HL-60/S4 treated with phorbol 12-myristate 13-acetate at 8.2 ng/mL for 4 days and 3 days (cell line): Measurements from ENCODE around the gene GPR87.

Source experiments
- in situ Hi-C: fragments of 300-500 bp; cut with MboI; formaldehyde crosslinking; loops from 2 replicates; pipeline ENCODE4 v1.15.0; 2022; ENCODE audit warnings: low sequenced_read_pairs

Gene GPR87

DNA sequence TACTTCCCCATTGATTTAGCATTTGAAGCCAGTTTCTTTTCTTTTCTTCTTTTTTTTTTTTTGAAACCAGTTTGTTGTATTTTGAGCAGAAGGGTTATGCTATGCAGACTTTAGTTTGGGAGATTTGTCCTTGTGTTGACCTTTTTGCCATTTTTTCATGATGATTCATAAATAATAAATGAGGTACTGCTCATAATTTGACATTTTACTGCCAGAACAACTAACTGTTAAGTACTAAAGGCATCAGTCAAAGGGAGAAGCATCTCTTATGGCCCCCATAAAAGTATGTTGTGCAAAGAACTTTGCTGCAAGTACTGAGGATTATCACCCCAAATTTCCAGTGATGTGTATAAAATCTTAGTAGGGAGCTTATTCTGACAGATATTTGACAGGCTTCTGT, 1.7 kb upstream of the GPR87 start:
- in situ Hi-C loops, result no loop called here

DNA sequence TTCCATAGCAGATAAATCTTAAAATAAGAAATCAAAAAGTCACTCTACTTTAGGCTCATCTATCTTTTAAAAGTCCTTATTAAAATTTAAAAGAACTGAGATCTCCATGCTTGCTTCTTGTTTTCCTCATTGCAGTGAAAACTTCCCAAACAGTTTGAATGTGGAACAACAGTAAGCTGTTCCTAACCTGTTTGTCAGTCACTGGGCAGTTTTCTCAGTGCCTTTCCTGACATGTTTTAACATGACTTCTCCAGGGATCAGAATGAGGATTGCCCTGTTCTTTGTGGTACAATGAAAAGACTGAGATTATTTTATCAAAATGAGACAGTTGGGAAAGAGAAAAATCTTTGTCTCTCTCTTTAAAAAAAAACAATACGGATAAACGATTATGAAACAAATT, 774 bp downstream of the GPR87 start:
- in situ Hi-C loops, result no loop called here

DNA sequence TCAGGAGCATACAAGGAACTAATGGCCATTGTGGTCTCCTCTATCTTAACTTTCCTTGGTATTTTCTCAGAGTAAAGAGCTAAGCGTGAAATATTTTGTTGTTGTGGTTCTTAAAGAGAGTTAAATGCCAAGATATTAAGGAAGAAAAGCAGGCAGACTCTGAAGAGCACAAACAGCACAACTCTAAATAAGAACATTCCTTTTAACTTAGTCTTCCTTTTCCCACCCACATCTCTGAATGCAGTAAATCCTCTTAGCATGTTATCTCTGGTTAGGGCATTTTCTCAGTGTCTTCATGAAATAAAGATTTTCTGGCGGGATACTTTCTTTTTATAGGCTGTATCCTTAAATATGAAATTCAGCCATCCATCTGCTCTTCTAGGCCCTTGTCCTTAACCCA, 1.5 kb downstream of the GPR87 start:
- in situ Hi-C loops, result no loop called here

DNA sequence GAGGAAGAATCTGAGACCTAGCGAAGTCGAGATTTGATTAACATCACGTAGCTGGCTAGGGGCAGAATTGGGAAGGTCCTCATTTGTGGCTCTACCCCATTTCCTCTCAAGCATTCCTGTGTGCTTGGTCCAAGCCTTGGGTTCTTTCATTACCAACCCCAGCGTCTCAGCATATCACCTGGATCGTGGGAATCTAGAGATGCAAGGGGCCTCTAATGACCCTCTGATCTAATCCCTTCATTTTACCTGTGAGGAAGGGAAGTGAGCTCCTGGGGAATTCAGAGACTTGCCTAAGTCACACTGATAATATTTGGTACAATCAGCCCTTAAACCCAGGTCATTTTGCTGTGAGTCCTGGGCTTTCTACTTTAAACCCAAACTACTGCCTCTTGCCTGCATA, 2.0 kb downstream of the GPR87 start:
- in situ Hi-C loops, result no loop called here

DNA sequence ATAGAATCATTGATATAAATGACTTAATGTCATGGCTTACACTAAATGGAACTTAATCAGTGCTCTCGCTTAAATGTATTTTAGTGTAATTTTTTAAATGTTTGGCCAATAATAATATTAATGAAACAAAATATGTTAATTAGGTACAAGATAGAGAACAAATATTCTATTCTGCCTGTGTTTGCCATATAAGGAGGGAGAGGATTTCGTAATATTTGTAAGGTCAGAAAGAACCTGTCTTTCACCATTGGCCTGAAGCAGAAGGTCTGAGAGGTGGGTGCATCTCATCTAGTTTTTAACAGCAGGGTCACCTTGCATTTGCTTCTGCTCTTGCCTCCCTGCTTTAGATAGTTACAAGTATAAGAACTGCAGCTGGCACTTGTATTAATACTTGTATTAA, 2.5 kb downstream of the GPR87 start:
- in situ Hi-C loops, result no loop called here

DNA sequence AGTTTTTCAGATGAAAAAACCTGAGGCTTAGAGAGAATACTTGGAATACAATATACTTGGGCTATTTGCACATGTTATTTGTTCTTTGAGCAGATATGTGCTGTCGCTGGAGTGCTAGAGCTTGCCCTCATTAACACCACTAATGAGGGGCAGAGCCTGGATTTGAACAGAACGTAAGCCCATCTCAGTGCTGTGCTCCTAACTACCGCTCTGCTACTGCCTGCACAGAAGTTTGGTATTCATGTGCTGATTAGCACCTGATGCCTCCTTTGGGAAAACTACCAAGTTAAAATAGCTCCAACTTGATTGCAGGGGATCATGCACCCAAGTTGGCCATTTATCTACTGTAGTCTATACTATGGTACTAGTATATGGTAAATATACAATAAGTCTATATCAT, 3.6 kb downstream of the GPR87 start:
- in situ Hi-C loops, result no loop called here

DNA sequence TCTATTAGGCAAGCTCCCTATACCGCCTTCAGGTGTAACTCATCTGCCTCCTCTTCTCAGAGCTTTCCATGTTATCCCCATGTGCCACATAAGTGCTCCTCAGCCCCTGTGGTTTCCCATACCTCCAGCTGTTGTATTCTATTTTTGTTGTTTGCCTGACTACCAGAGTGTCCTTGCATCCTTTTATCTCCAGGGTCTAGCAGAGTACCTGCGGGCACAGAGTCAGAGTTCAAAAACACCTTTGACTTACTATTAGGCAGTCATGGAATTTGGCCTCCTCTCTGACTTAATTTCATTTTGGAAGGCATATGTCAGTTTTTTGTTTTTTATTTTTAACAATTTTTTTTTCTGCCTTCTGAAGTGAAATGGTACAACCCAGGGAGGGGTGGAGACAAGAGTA, 7.1 kb downstream of the GPR87 start:
- in situ Hi-C loops, result no loop called here

DNA sequence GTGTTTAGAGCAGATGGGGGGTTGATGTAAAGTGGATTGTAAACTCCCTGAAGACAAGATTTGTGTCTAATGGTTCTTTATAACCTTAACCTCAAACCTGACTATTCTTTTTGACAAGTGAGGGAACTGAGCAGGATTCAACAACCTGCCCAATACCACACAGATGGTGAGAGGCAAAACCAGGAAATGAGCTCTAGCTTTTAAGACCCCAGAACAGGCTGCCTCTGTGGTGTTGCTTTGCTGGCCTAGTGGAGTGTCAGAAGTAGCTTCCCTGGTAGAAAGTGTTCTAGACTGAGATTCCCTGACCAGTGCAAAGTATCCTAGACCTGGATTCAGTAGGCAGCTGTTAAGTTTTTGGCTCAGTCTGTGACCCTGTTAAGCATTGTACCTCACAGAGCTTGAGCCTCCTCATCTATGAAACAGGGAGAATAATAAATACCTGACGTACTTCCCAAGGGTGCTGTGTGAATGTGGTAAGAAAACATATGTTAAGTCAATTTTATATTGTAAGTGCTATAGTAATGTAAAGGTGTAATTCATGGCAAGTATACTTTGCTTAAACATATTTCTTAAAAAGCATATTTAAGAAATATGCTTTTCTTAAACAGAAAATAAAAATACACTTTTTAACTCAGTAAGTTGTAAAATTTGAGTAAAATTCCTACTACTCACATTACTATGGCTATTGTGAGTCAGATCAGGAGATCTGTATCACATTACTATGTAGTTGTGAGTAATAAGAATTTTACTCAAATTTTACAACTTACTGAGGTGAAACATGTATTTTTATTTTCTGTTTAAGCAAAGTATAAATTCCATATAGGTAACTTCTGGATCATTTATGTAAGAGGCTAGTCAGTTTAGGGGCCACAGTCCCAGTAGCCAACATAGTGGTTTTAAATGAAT, 8.8 kb downstream of the GPR87 start:
- in situ Hi-C loops, result no loop called here

DNA sequence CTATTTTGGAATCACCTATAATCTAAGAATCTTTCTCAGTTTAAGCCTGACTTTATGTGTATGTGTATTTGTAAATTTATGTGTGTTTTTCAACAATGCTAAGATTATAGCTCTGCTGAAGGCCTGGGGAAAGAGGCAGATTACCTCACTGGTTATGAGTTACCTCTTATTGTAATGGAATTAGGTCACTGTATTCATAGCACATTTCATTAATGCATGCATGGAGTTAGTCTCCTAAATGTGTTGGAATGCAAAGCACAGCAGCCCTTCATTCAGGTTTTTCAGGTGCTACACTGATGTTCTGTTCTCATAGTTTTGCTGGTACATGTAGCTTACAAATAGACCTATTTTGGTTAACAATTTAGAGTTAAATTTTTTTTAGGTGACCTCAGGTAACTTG, 9.5 kb downstream of the GPR87 start:
- in situ Hi-C loops, result no loop called here

DNA sequence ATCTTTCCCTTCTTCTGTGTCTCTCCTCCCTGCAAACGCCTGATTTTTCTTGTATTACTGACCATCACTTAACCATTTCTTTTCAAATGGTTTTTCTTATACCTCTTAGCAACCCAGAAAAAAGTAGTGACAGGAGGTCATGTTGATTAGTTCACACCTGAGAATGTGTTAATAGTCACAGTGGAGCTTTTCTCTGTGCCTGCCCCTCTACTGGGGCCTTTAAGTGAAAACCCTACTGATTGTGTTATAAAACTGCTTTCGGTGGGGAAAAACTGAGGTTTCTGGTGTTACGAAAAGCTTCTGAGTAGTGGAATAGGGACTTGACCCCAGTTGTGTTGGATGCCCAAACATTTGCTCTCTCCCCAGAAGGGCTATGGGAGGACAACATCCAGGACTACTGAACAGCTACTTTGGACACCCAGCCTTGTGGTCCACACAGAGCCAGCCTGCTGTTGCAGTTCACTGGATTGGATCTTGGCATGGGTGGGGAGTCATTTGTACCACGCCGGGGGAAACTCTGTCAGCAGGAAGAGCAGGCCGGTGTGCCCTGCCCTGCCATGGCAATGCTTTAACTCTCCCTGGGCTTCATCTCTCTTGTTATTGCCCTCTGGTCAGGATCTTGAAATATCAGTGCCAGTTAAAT, 10.3 kb downstream of the GPR87 start:
- in situ Hi-C loops, result no loop called here

DNA sequence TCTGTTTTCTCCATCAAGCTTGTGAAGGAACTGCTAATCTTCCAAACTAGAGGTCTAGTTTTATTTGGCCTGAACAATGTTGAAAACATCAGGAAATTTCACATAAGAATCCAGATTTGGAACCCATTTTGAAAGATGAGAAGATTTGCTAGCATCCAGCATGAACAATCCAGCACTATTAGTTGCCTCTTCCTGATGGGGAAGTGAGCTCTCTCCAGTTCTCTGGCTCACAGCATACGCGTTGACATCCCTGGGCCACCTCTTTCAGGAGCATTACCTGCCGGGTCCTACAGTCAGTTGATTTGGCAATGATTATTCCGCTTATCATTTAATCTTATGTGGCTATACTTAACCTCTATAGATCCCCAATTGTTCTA, 10.9 kb downstream of the GPR87 start:
- in situ Hi-C loops, result no loop called here

DNA sequence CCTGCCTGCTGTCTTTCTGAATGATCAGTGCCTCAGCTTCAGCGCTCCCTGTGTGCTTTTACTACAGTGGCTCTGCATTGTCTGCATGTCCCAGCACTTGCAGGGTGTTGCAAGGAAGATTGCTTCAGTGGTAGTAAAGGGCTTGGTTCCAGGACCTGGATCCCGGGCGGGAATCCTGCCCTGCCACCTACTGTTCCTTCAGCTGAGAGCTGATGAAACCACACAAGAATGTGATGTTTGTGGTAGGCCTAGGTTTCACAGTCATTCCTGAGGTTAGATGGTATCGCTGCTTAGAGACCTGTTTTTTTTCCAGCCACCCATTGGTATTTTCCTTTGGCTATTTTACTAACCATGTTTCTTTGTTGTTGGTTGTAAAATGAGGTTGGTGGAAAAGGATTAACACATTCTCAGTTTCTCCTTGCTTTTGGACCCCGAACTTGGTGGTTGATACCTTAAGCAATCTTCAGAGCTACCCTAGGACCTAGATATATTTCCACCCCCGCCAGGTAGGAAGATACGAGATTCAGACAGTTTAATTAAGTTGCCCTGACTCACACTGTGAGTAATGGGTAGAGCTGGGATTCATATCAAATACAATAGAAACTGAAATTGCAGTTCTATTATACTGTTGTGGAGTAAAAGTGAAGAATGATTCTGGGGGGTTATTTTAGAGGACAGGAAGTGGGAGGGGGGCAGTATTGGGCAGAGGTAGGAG, 11.4 kb downstream of the GPR87 start:
- in situ Hi-C loops, result no loop called here

DNA sequence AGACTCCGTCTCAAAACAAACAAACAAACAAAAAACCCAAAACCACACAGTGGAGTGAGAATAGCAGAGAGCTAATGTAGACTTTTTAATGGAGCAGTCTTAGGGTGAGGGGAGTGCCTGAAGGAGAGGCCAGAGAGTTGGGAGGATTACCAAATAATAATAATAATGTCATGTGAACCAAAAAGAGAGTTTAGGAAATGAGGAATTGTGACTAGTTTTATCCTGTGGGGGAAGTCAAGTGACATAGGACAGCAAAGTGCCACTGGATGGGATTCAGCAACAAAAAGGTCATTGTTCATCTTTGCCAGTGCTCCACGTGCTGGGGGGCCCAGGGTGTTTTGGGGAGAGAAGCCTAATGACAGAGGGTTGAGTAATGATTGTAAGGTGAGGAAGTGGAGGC, 12.9 kb downstream of the GPR87 start:
- in situ Hi-C loops, result no loop called here

DNA sequence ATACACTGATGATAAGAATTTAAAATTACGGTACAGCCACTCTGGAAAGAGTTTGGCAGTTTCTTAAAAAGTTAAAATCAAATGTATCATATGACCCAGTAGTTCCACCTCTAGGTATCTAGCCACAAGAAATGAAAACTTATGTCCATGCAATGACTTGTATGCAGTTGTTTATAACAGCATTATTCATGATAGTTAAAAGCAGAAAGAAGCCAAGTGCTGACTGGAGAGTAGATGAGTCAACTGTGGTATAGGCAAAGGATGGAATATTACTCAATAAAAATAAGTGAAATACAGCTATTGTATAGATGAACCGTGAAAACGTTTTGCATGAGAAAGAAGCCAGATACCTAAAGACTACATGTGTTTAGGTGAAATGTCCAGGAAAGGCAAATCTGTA, 14.8 kb downstream of the GPR87 start:
- in situ Hi-C loops, result no loop called here

DNA sequence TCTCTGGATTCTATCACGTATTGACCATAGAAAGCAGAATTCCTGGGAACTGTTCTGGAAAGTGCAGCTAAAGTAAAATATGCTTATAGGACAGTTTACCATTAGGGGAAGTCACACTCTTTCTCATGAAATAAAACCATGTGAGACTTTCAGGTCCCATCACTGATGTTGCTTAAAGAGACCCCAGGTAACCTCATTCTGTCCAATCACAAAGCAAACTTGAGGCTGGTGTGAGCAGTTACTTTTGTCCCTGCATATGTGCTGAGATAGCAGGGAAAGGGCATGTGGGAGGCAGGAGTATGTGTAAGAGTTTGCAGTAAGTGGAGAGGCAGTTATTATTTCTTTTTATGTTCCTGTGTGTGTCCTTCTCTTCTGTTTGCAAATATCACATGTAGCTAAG, 16.1 kb downstream of the GPR87 start:
- in situ Hi-C loops, result no loop called here

DNA sequence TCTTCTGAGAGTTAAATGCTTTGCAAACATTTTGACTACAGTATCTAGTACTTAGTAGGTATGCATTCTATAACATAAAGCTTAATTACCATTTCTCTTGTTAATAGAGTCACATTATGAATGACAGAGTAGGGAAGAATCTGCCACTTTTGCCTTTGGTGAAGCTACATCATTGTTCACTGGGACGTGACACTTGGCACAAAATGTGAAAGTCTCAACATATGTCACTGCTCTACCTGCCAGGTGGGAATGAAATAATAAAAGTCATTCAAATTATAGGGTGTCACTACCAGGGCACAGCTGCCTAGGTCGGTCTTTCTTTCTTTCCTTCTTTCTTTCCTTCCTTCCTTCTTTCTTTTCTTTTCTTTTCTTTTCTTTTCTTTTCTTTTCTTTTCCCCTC, 17.6 kb downstream of the GPR87 start:
- in situ Hi-C loops, result loop anchor here (25.0 kb wide), 1 partner anchor 538 kb away; no protein-coding TSS in a partner anchor

DNA sequence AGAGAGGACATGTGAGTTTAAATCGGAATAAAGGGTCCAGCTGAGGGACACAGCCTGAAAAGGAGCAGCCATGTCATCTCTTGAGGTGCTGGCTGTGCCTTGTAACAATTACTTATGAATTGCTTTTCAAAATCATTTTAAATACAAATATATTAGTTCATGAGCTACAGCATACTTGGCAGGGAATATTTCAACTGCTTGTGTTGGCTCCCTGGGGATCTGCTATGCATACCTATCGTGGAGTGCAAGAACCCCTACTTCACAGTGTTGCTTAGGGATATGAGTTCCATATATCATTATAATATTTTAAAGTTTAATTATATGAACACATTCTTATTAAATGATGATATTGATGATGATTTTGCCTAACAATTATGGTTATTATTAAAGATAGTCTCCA, 19.2 kb downstream of the GPR87 start:
- in situ Hi-C loops, result loop anchor here (25.0 kb wide), 1 partner anchor 540 kb away; no protein-coding TSS in a partner anchor

DNA sequence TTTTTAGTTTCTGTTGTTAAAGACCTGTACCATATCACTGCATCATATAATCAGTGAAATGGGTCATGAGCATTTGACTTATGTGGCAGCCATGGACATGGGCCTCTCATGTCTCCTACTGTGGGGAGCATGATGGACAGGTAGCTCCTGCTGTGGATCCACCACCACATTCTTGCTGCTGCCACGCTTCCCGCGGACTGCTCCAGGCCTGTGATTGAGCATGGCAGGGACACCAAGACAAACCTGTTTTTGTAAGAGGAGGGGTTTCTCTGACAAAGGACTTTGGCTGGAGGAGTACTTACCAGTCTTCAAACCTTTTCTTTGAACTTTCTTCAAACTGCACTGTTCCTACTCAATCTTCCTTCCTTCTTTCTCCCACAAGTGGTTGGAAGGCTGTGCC, 20.4 kb downstream of the GPR87 start:
- in situ Hi-C loops, result loop anchor here (25.0 kb wide), 1 partner anchor 541 kb away; no protein-coding TSS in a partner anchor

DNA sequence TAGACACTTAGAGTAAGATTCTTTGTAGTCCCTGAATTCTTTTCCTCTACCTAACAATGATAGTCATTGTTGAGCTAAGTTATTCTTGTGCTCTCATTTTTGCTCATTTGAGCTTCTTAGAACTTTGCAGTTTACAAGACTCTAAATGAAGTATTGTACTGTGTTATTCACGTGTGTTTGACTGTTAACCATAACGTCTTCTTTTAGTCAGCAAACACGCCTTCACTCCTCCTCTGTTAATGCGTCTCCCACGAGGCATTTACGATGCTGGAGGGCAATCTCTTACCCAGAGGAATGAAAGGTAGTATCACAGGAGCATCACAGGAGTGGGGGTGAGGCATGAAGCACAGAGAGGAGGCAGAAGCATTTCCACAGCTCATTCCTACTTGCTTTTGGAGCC, 23.5 kb downstream of the GPR87 start:
- in situ Hi-C loops, result loop anchor here (25.0 kb wide), 1 partner anchor 544 kb away; no protein-coding TSS in a partner anchor

DNA sequence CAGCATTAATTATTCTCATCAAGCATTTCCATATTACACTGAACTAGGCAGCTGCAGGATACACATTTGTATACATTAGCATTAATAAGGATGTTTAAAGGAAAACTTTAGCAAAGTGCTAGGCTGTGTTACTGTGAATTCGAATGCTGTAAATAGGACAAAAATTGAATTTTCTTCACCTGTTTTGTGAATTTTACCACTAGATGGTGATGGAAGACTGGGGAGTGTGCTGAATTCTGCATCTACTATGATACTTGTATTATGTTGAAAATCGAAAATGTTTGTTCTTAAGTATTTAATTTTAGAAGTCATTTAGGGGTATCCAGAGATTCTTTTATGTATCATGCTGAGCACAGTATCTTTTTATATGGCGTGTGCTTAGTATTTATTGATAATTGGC, 25.9 kb downstream of the GPR87 start:
- in situ Hi-C loops, result loop anchor here (25.0 kb wide), 1 partner anchor 547 kb away; no protein-coding TSS in a partner anchor

DNA sequence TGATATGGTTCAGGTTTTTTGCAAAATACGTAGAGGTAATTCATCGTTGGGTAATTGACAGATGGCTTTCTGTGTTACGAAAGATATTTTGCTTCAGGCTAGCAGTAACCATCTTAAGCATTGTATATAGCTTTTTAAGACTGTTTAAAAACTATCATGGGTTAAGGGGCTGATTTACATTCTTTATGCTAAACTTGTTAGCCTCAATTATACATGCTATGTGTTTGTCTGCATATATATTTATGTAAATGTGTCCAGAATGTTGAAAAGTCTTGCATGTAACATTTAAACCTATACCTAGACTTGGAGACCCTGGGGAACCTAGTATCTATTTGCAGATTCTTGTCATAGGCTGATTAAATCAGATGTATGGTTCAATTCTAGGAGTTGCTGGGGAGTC, 27.2 kb downstream of the GPR87 start:
- in situ Hi-C loops, result loop anchor here (25.0 kb wide), 1 partner anchor 548 kb away; no protein-coding TSS in a partner anchor
